ENCODE results near the gene PHF21B. TPM values are rescaled to one million over a fixed set of nuclear protein-coding genes. Genes with fewer than 3 reads are reported as not detected.

PHF21B gene
- total RNA-seq, 1 donor from 2014 or later: 0.30 TPM

GRCh38 chr22:44892243-44892642 lies 117.6 kb downstream of the PHF21B start:
- ATAC-seq (ENCODE audit: poor library complexity) (no peak), DNase-seq (no peak)
- intact Hi-C loops (cut with DNase I): loop anchor here (5.0 kb wide), 1 partner anchor 205 kb away; no protein-coding TSS in a partner anchor

GRCh38 chr22:44891791-44892190 lies 118.0 kb downstream of the PHF21B start:
- intact Hi-C loops (cut with DNase I): loop anchor here (5.0 kb wide), 1 partner anchor 206 kb away; no protein-coding TSS in a partner anchor
- ATAC-seq (ENCODE audit: poor library complexity): no peak
- DNase-seq: no peak

GRCh38 chr22:44891293-44891747 lies 118.5 kb downstream of the PHF21B start:
- intact Hi-C loops (cut with DNase I): loop anchor here (5.0 kb wide), 1 partner anchor 206 kb away; no protein-coding TSS in a partner anchor
- ATAC-seq (ENCODE audit: poor library complexity) (no peak), DNase-seq (no peak)

- ATAC-seq (ENCODE audit: poor library complexity) (no peak), DNase-seq (no peak)
- intact Hi-C loops (cut with DNase I): loop anchor here (5.0 kb wide), 1 partner anchor 207 kb away; no protein-coding TSS in a partner anchor
Observed at GRCh38 chr22:44890416-44891292, 119.2 kb downstream of the PHF21B start.

- ATAC-seq (ENCODE audit: poor library complexity): no peak
Observed at GRCh38 chr22:44889255-44889878, 120.4 kb downstream of the PHF21B start.

GRCh38 chr22:44888491-44889254 lies 121.1 kb downstream of the PHF21B start:
- no peak for ATAC-seq (ENCODE audit: poor library complexity)
- intact Hi-C loops (cut with DNase I): no loop called here
- no peak for DNase-seq

More at GRCh38 chr22:44889255-44889878, 120.4 kb downstream of the PHF21B start:
- intact Hi-C loops (cut with DNase I): no loop called here
- DNase-seq: no peak

GRCh38 chr22:44887941-44888366 lies 121.9 kb downstream of the PHF21B start:
- DNase-seq: no peak
- ATAC-seq (ENCODE audit: poor library complexity): no peak
- intact Hi-C loops (cut with DNase I): no loop called here

- ATAC-seq (ENCODE audit: poor library complexity) (no peak), DNase-seq (no peak)
- intact Hi-C loops (cut with DNase I): no loop called here
Observed at GRCh38 chr22:44885806-44886360, 123.9 kb downstream of the PHF21B start.

GRCh38 chr22:44884968-44885805 lies 124.6 kb downstream of the PHF21B start:
- intact Hi-C loops (cut with DNase I): no loop called here
- DNase-seq: no peak
- ATAC-seq (ENCODE audit: poor library complexity): no peak

- intact Hi-C loops (cut with DNase I): no loop called here
Observed at GRCh38 chr22:44884562-44884961, 125.2 kb downstream of the PHF21B start.

GRCh38 chr22:44883011-44883421 lies 126.8 kb downstream of the PHF21B start:
- ATAC-seq (ENCODE audit: poor library complexity) (no peak), DNase-seq (no peak)
- intact Hi-C loops (cut with DNase I): no loop called here

More at GRCh38 chr22:44884562-44884961, 125.2 kb downstream of the PHF21B start:
- DNase-seq (no peak), ATAC-seq (ENCODE audit: poor library complexity) (no peak)

- DNase-seq (no peak), ATAC-seq (ENCODE audit: poor library complexity) (no peak)
- intact Hi-C loops (cut with DNase I): no loop called here
Observed at GRCh38 chr22:44882226-44882905, 127.4 kb downstream of the PHF21B start.

- DNase-seq (no peak), ATAC-seq (ENCODE audit: poor library complexity) (no peak)
- intact Hi-C loops (cut with DNase I): no loop called here
Observed at GRCh38 chr22:44881624-44882023, 128.2 kb downstream of the PHF21B start.

GRCh38 chr22:44880610-44881290 lies 129.1 kb downstream of the PHF21B start:
- DNase-seq (no peak), ATAC-seq (ENCODE audit: poor library complexity) (no peak)
- intact Hi-C loops (cut with DNase I): no loop called here

GRCh38 chr22:44879301-44879680 lies 130.5 kb downstream of the PHF21B start:
- intact Hi-C loops (cut with DNase I): no loop called here
- DNase-seq (no peak), ATAC-seq (ENCODE audit: poor library complexity) (no peak)

- ATAC-seq (ENCODE audit: poor library complexity): no peak
- no peak for DNase-seq
- intact Hi-C loops (cut with DNase I): no loop called here
Observed at GRCh38 chr22:44878483-44879300, 131.1 kb downstream of the PHF21B start.

Data from Right ventricle myocardium superior (tissue), 1 donor.